Immature natural killer cell (primary cell): ENCODE measurements around the gene THBD. TPM values are rescaled to one million over a fixed set of nuclear protein-coding genes. Genes with fewer than 3 reads are reported as not detected.

Experiments
- DNase-seq, 3 donors: peaks; one replicate each; pipeline ENCODE4 v3.0.0; 2022; ENCODE audit warnings: mixed read lengths in 1 of 3
- H3K27ac Mint-ChIP-seq, 6 donors: one replicate each; pipeline ENCODE4 v1.8.0; 2020; ENCODE audit warnings: mixed read lengths in 6 of 6, mild to moderate bottlenecking in 5 of 6, inconsistent platforms in 4 of 6, moderate library complexity in 3 of 6
- H3K27me3 Mint-ChIP-seq, 3 donors: one replicate each; pipeline ENCODE4 v1.8.0; 2020 to 2021; ENCODE audit warnings: low read depth in 3 of 3, mild to moderate bottlenecking in 3 of 3, mixed read lengths in 3 of 3, moderate library complexity in 3 of 3, inconsistent platforms in 1 of 3
- H3K36me3 Mint-ChIP-seq, 3 donors: one replicate each; pipeline ENCODE4 v1.8.0; 2020; ENCODE audit warnings: mixed read lengths in 3 of 3, inconsistent platforms in 2 of 3, mild to moderate bottlenecking in 2 of 3
- H3K4me1 Mint-ChIP-seq, 2 donors: one replicate each; pipeline ENCODE4 v1.8.0; 2020; ENCODE audit warnings: inconsistent platforms in 2 of 2, mild to moderate bottlenecking in 2 of 2, mixed read lengths in 2 of 2, moderate library complexity in 1 of 2
- H3K4me3 Mint-ChIP-seq, 5 donors: one replicate each; pipeline ENCODE4 v1.8.0; 2020; ENCODE audit warnings: mild to moderate bottlenecking in 5 of 5, mixed read lengths in 5 of 5, inconsistent platforms in 3 of 5, moderate library complexity in 3 of 5
- H3K9me3 Mint-ChIP-seq, 6 donors: one replicate each; pipeline ENCODE4 v1.8.0; 2020; ENCODE audit warnings: mild to moderate bottlenecking in 6 of 6, mixed read lengths in 6 of 6, inconsistent platforms in 4 of 6, moderate library complexity in 3 of 6
- polyA plus RNA-seq, 3 donors: library from polyadenylated mRNA; unstranded; fragments of 300-500 nt; fragmentation: Illumina TruSeq; gene quantifications; one replicate each; pipeline ENCODE4 v1.2.3, GENCODE V29; 2021

The THBD gene
- polyA plus RNA-seq, 3 donors from 2014 or later: 0.16 to 0.96 (median 0.26) TPM

- Mint-ChIP-seq H3K4me3 (no peak overlapping the region), H3K36me3 (no peaks in the 10 kb centered on the region), H3K27ac (no peak overlapping the region), H3K9me3 (no peaks in the 10 kb centered on the region), H3K27me3 (peaks cover 0 to 4% (median 3%) of the 10 kb centered on the region in 3 donors), H3K4me1 (peaks cover 23% of the 10 kb centered on the region in 2 donors)
- no peak for DNase-seq
These were observed 41.4 kb upstream of the THBD start for GRCh38 chr20:23090878-23091277.

- peak overlapping the region in 2 of 6 donors; percentile 27 to 30 for H3K27ac Mint-ChIP-seq
- H3K9me3 Mint-ChIP-seq: no peaks in the 10 kb centered on the region
- peaks cover 0 to 4% (median 3%) of the 10 kb centered on the region in 3 donors for H3K27me3 Mint-ChIP-seq
- H3K4me1 Mint-ChIP-seq: peaks cover 27 to 28% of the 10 kb centered on the region in 2 donors
- H3K4me3 Mint-ChIP-seq: no peak overlapping the region
- DNase-seq: no peak
- no peaks in the 10 kb centered on the region for H3K36me3 Mint-ChIP-seq
These were observed 40.7 kb upstream of the THBD start for GRCh38 chr20:23090147-23090546.

GRCh38 chr20:23088866-23089265 is 39.4 kb upstream of the THBD start:
- Mint-ChIP-seq H3K27me3 (peaks cover 0 to 4% (median 0%) of the 10 kb centered on the region in 3 donors), H3K27ac (peak overlapping the region in 4 of 6 donors; percentile 23 to 97 (median 66)), H3K9me3 (no peaks in the 10 kb centered on the region), H3K4me3 (peak overlapping the region in 1 of 5 donors; percentile 27), H3K36me3 (no peaks in the 10 kb centered on the region), H3K4me1 (peaks cover 36 to 40% of the 10 kb centered on the region in 2 donors)
- DNase-seq: no peak

DNA sequence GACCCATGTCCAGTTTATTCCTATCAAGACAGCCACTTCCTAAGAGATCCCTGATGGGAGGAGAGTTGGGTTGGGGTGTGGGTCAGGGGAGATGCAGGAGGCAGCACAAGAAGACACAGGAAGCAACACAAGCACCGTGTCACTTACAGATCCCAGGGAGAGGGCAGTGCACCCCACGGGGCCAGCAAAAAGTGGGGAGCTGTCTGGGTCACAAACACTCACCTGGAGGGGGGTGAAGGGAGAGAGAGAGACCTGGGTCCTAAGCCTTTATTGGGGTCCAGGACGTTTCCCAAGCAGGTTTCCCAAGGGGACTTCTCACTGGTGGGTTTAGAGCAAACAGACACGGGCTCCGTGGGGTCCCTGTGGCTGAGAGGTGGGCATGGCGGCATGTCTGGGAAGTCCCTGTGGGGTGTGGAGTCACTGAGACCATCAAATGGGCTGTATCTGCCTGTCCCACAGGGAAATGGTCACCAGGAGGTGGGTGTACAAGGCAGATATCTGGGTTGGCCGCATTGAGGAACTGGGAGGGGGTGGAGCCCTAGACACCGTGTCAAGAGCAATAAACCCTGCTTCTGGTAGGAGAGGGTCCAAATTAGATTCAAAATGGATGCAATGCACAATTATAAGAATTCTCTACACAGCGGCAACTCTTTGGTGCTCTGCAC is 38.2 kb upstream of the THBD start:
- H3K4me1 Mint-ChIP-seq: peaks cover 47 to 51% of the 10 kb centered on the region in 2 donors
- H3K27ac Mint-ChIP-seq: peak overlapping the region; percentile 92 to 98 (median 94)
- H3K9me3 Mint-ChIP-seq: no peaks in the 10 kb centered on the region
- DNase-seq: no peak
- peak overlapping the region; percentile 24 to 93 (median 91) for H3K4me3 Mint-ChIP-seq
- no peaks in the 10 kb centered on the region for H3K36me3 Mint-ChIP-seq
- peaks cover 0 to 4% (median 0%) of the 10 kb centered on the region in 3 donors for H3K27me3 Mint-ChIP-seq

DNA sequence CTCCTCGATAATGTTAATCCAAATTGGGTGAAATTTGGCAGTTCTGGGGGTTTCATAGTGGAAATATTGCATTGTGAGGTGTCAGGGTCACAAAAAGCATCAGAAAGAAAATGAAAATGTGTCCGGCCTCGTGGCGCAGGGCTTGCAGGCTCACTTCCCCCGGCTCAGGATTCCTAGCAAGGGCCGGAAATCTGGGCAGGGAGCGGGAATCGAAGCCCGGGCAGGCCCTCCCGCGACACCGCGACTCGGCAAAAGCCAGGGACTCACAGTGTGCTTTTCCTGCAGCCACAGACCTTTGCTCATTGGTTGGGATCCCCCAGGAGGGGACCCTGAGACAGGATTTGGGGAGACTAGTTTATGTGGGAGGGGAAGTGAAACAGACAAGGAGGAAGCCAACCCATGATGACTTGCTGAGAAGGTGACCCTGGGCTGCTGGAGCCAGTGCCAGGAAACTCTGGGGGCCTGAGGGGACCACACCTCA is 37.5 kb upstream of the THBD start:
- Mint-ChIP-seq H3K4me3 (peak overlapping the region; percentile 80 to 93 (median 91)), H3K4me1 (peaks cover 55 to 59% of the 10 kb centered on the region in 2 donors), H3K27ac (peak overlapping the region; percentile 92 to 98 (median 94)), H3K9me3 (no peaks in the 10 kb centered on the region), H3K36me3 (peaks cover 0 to 3% (median 0%) of the 10 kb centered on the region in 3 donors), H3K27me3 (peaks cover 0 to 4% (median 0%) of the 10 kb centered on the region in 3 donors)
- DNase-seq: no peak

DNA sequence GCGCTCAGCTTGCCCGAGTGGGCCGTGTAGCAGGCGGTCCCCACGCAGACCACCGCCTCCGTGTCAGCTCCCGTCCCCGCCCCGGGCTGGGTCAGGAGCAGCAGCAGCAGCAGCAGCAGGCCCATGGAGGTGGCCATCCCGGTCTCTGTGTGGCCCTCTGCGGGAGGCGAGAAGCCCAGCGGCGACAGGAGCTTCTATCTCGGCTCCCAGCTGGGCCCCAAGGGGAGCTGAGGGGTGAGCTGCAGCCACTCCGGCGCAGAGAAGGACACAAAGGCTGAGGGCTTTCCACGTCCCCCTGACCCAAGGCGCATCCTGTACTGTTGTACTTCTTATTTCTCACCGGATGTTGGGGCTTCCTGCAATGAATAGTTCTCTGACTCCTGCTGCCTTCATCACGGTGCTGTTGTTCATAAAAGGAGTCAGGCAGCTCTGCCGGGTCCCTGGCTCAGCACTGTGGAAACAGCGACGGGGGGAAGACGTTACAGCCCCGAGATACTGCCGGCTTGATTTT is 36.6 kb upstream of the THBD start, which contains the start of gene CD93:
CD93 (minus strand) TSS at position 269 of the 511 bp plus-strand sequence; CDS start at position 137, 132 bp downstream.
- peaks cover 0 to 4% (median 0%) of the 10 kb centered on the region in 3 donors for H3K27me3 Mint-ChIP-seq

DNA sequence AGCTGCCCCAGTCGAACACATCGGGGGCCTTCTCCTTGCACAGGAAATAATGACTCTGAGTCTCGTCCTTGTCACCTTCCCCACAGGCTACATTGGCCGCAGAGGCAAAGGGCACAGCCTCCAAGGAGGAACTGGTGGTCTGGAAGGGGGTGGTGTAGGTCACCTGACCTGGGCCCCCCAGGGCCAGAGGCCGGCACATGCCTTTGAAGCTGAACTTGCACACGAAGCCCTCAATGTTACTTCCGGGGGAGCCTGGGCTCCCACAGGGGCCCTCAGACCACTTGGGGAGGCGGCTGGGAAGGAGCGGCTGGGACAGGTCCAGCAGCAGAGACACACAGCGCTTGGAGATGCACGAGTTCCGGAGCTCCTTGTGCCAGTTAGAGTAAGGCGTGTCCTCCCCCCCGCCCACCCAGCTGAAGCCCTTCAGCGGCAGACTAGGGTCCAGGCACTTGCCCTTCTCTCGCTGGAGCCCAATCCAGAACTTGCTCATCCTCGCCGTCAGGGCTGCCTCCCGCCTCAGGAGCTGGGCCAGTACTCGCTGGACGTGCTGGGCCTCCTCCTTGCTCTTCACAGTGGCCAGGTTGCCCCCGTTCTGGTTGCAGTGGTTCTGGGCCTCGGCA is 36.1 kb upstream of the THBD start:
- Mint-ChIP-seq H3K36me3 (peaks cover 0 to 3% (median 0%) of the 10 kb centered on the region in 3 donors), H3K4me1 (peaks cover 68 to 72% of the 10 kb centered on the region in 2 donors), H3K9me3 (no peaks in the 10 kb centered on the region), H3K27ac (peak overlapping the region; percentile 79 to 97 (median 92)), H3K27me3 (peaks cover 0 to 4% (median 0%) of the 10 kb centered on the region in 3 donors), H3K4me3 (peak overlapping the region; percentile 80 to 93 (median 91))
- peak; percentile 54 to 55 (median 55) for DNase-seq

More for the DNA sequence above, 36.6 kb upstream of the THBD start, which contains the start of gene CD93:
- Mint-ChIP-seq H3K4me1 (peaks cover 63 to 67% of the 10 kb centered on the region in 2 donors), H3K27ac (peak within 1 kb of the TSS; percentile 92 to 98 (median 94)), H3K9me3 (no peaks in the 10 kb centered on the region), H3K4me3 (peak within 1 kb of the TSS; percentile 80 to 93 (median 91)), H3K36me3 (peaks cover 0 to 3% (median 0%) of the 10 kb centered on the region in 3 donors)
- peak; percentile 65 to 68 (median 67) for DNase-seq

DNA sequence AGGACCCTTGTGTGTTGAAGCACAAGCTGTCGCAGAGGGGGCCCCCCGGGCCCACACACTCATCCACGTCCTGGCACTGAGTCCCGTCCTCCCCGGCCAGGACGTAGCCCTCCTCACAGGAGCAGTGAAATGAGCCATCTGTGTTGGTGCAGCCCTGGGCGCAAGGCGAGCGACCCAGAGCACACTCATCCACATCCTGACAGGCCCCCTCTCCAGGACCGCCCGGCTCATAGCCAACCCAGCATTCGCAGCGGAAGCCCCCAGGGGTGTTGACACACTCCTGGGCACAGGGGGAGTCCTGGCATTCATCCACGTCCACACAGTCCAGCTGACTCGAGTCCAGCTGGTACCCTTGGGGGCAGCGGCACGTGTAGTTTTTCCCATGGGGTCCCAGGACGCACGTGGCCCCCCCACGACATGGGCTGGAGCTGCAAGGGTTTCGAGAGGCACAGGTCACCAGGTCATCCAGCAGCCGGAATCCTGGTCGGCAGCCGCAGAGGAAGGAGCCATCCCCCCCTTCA is 35.4 kb upstream of the THBD start:
- peaks cover 68 to 74% of the 10 kb centered on the region in 2 donors for H3K4me1 Mint-ChIP-seq
- H3K27me3 Mint-ChIP-seq: peaks cover 0 to 4% (median 0%) of the 10 kb centered on the region in 3 donors
- peaks cover 0 to 3% (median 1%) of the 10 kb centered on the region in 3 donors for H3K36me3 Mint-ChIP-seq
- peak overlapping the region; percentile 59 to 90 (median 71) for H3K4me3 Mint-ChIP-seq
- no peak for DNase-seq
- no peaks in the 10 kb centered on the region for H3K9me3 Mint-ChIP-seq
- peak overlapping the region; percentile 84 to 97 (median 94) for H3K27ac Mint-ChIP-seq

GRCh38 chr20:23084282-23084844 is 34.9 kb upstream of the THBD start:
- no peak for DNase-seq
- Mint-ChIP-seq H3K36me3 (peaks cover 0 to 4% (median 3%) of the 10 kb centered on the region in 3 donors), H3K27me3 (peaks cover 0 to 4% (median 0%) of the 10 kb centered on the region in 3 donors), H3K4me3 (peak overlapping the region; percentile 63 to 83 (median 72)), H3K4me1 (peaks cover 73 to 78% of the 10 kb centered on the region in 2 donors), H3K27ac (peak overlapping the region; percentile 84 to 97 (median 94)), H3K9me3 (no peaks in the 10 kb centered on the region)

DNA sequence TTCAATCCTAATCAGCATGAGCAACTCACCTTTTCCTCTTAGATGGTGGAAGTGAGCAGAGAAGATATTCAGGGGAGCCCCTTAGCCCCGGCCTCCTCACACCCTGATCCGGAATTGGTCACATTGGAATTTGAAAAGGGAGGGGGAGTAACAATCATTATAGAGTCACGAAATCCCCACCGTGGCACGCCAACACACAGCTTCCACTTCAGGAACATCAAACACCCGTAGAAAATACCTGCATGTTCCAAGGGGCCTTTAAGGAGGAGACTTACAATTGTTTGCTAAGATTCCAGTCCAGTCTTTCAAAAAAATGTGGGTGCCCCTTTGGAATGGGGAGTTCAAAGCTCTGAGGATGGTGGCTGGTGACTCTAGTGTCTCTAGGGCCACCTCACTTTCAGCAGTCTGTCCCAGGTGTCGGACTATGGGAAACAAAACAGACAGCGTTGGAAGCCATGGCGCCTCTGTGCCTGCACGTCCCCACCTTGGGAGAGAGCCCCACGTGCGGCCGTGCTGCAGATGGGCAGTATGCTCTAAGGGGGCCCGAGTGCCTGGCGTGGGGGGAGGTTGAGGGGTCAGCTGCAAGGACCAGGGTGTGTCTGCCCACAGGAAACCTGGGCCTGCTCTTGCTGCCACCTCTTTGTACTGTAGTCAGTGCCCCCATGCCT is 34.2 kb upstream of the THBD start:
- peak overlapping the region; percentile 88 to 97 (median 94) for H3K27ac Mint-ChIP-seq
- H3K4me3 Mint-ChIP-seq: peak overlapping the region; percentile 71 to 86 (median 83)
- H3K36me3 Mint-ChIP-seq: peaks cover 0 to 7% (median 3%) of the 10 kb centered on the region in 3 donors
- no peaks in the 10 kb centered on the region for H3K9me3 Mint-ChIP-seq
- DNase-seq: no peak
- H3K27me3 Mint-ChIP-seq: peaks cover 0 to 4% (median 0%) of the 10 kb centered on the region in 3 donors
- H3K4me1 Mint-ChIP-seq: peaks cover 73 to 82% of the 10 kb centered on the region in 2 donors

DNA sequence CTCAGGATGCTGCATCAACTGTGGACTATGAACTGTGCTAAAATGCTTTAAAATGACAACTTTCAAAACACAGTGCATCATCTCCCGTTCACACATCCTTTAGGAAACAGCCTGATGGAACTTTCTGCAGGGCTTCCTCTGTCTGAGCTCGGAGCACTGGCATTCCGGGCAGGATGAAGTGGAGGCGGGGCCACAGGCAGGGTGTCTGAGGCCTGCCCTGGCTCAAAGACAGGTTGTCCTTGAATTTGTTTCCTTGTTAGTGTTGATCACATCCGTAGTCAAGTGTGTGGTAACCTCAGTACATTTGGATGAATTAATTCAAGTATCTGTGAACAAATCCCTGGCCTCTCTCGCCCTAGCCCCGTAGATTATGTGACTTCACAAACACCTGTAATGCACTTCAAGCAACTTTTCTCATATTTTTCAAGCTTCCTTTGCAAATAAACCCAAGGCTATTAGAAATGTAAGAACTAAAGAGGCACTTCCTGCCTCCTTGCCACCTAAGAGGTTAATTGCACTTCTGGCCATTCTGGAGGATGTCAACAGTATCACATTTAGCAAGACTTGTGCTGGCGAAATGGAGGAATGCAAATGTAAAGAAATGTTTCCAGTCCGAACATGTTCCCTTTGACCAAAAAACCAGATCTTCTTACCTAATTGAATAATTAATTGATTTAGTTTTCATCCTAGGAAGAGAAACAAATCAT is 33.5 kb upstream of the THBD start:
- H3K4me1 Mint-ChIP-seq: peaks cover 71 to 81% of the 10 kb centered on the region in 2 donors
- H3K27ac Mint-ChIP-seq: peak overlapping the region; percentile 88 to 97 (median 94)
- H3K27me3 Mint-ChIP-seq: peaks cover 0 to 4% (median 0%) of the 10 kb centered on the region in 3 donors
- peak overlapping the region; percentile 71 to 86 (median 83) for H3K4me3 Mint-ChIP-seq
- peaks cover 0 to 7% (median 3%) of the 10 kb centered on the region in 3 donors for H3K36me3 Mint-ChIP-seq
- no peaks in the 10 kb centered on the region for H3K9me3 Mint-ChIP-seq
- DNase-seq: no peak

DNA sequence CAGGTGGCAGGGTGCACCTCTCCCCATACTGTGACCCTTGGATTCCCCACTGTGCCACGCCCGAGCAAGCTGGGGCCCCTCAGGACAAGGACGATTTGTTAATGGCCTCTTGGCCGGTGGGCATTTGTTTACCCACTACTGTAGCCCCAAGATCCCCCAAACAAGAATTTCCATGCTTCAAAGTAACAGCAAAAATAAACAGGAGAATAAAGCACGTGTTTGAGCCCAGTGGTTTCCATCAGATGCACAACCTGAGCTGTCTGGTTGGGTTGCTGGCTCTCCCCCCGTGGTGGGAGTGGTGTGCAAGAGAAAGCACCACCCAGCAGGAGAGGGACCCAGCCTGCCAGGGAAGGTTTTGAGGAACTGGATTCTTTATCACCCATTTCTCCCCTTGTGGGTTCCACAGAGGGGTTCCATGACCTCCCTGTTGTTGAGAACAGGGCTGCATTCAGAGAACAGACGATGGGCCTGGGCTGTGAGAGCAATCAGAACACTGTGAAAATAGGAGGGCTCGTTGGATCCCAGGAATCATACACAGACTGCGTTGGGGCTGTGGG is 31.9 kb upstream of the THBD start:
- no peak for DNase-seq
- peak overlapping the region; percentile 34 to 97 (median 84) for H3K27ac Mint-ChIP-seq

More for the DNA sequence above, 31.9 kb upstream of the THBD start:
- Mint-ChIP-seq H3K4me1 (peaks cover 54 to 65% of the 10 kb centered on the region in 2 donors), H3K36me3 (peaks cover 0 to 7% (median 3%) of the 10 kb centered on the region in 3 donors), H3K4me3 (peak overlapping the region in 4 of 5 donors; percentile 11 to 86 (median 62)), H3K27me3 (peaks cover 0 to 3% (median 0%) of the 10 kb centered on the region in 3 donors), H3K9me3 (peaks cover 0 to 1% (median 0%) of the 10 kb centered on the region in 6 donors)
